ENCODE measurements around the gene CDKAL1.
"Not testable (repeated sequence)": the region's sequence is repeated elsewhere in the genome, so short reads cannot be mapped to it uniquely, and the experiment has no call there.

The CDKAL1 gene

DNA sequence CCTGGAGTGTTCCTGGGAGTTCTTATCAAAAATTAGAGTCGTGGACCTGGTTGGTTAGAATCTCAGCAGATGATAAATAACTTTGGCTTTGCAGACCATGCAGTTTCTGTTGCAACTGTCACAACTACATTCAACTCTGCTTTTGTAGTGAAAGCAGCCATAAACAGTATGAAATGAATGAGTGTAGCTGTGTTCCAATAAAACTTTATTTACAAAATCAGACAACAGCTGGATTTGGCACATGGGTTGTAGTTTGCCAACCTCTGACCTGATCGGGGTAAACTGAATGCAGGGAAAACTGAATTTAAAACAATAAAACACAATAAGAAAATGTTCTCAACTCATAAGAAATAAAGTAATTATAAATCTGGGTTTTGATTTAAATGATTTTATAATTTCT lies 513.8 kb downstream of the CDKAL1 start:
- DNase-seq = no peak

DNA sequence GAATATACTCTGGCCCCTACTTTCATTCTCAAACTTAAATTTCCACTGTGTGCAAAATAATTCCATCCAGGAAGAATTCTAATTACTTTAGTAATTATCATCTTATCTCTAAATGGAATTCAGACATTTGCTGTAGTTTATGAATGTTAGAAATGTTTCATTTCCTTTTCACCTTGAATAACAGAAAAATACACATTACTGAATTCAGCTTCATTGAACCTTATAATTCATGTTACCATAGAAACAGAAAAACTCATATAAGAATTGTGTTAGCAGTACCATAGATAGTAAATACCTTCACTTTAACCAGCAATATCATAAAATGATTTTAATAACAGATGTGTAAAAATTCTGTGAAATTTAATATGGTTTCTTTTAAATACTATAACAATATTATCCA lies 514.9 kb downstream of the CDKAL1 start:
- DNase-seq = no peak

- DNase-seq = no peak
These were observed 515.3 kb downstream of the CDKAL1 start for GRCh38 chr6:21049572-21049971.

DNA sequence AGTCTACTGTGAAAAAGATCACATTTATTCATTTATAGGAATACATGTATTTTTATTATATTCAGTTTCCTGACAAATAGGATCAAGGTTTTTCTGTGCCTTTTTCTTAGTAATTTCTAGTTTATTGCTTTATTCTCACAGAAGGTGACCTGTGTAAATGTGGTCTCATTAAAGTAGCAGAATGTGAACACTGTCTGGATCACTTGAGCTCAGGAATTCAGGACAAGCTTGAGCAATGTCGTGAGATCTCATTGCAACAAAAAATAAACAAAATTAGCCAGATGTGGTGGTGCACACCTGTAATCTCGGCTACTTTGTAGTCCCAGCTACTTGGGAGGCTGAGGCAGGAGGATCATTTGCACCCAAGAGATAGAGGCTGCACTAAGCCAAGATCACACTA lies 516.7 kb downstream of the CDKAL1 start:
- no peak for DNase-seq

- no peak for DNase-seq
These were observed 517.5 kb downstream of the CDKAL1 start for GRCh38 chr6:21051777-21052176.

GRCh38 chr6:21053612-21054011 lies 519.4 kb downstream of the CDKAL1 start:
- DNase-seq = no peak

DNA sequence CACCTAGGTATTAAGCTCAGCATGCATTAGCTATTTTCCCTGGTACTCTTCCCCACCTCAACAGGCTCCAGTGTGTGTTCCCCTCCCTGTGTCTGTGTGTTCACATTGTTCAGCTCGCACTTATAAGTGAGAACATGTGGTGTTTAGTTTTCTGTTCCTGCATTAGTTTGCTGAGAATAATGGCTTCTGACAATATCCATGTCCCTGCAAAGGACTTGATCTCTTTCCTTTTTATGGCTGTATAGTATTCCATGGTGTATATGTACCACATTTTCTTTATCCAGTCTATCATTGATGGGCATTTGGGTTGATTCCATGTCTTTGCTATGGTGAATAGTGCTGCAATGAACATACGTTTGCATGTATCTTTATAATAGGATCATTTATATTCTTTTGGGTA lies 521.2 kb downstream of the CDKAL1 start:
- not testable (repeated sequence) for DNase-seq

DNA sequence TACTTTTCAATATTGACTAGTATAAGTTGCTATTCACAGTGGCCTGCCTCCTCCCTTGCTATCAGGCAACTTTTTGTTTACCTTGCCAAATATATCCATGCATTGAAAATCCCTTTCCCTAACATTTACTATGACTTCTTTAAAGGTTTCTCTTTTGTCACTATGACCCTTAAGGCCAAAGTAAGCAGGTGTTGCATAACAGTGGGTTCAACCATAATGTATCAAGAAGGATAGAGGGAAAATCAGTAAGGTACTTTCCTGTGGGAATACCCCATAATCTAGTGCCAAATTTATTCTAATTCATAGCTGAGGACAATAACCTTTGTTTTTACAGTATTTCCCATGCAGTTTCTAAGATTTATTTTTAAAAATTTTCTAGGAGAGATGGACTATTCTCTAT lies 527.6 kb downstream of the CDKAL1 start:
- DNase-seq = no peak

DNA sequence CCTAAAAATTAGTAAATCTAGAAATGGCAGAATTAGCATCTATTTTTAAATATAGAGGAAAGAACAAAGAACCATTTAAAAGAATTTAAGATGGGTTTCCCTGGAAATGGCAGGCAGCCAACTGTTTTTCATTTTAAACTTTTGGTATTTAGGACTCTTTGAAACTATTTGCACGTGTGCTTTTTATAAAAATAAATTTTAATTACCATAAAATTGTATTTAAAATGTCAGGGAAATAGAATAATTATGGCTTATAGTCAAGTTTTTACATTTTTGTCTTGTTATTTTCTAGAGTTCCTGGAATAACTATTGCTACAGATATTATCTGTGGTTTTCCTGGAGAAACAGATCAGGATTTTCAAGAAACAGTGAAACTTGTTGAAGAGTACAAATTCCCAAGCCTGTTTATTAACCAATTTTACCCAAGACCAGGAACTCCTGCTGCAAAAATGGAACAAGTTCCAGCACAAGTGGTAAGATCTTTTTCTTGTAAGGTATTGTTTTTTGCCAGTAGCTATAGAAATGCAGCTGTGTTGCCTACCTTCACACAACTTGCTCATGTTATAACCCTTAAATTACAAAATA lies 530.6 kb downstream of the CDKAL1 start:
- DNase-seq = no peak

GRCh38 chr6:21067521-21067920 lies 533.3 kb downstream of the CDKAL1 start:
- no peak for DNase-seq

- no peak for DNase-seq
These were observed 536.4 kb downstream of the CDKAL1 start for GRCh38 chr6:21070620-21071019.

DNA sequence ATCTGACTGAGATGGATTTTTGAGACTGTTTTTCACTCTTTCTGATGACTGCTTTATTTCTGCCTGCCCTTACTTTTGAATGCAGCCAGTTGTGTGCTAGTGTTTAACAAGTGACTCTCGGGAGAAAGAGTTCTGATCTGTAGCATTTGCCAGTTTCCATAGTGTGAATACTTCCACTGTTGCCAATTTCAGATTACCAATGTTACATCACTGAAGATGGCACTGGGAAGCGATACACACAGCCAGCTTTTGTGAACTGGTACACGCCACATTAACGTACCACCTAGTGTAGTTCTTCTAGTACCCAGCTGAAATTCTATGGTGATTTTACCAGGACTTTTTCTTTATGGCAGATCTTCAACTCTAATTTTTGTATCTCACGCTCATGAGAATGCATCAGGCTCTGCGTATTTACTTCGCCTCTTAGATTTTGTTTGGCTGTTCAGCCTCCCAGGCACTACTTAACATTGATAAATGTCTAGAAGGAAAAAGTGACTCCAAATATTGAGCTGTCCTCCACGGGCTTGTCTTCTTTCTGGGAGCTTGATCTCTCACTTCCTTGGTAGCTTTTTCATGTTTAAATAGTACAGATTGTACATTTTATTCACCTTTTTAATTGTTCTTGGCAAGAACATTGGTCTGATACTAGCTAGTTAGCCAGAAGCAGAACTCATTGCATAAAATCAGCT lies 537.7 kb downstream of the CDKAL1 start:
- DNase-seq = no peak

GRCh38 chr6:21073318-21073839 lies 539.1 kb downstream of the CDKAL1 start:
- no peak for DNase-seq

- no peak for DNase-seq
These were observed 540.2 kb downstream of the CDKAL1 start for GRCh38 chr6:21074484-21074883.

DNA sequence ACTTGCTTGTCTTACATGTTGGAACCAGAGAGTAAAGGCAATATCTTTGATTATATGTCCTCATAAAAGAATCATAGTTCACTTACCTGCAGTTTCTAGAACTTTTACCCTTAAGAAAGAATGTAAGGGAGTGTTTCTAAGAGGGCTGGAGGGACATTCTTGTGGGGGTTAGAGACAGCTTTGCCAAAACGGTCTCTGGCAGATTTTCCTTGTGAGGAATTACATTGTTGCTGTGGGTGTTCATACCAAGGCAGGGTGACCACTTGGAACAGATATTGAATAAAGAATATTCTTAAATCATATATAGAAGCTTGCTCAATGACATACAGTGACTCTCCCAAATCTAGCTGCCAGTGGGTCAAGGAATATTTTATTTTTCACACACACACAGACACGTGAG lies 541.7 kb downstream of the CDKAL1 start:
- DNase-seq = no peak

DNA sequence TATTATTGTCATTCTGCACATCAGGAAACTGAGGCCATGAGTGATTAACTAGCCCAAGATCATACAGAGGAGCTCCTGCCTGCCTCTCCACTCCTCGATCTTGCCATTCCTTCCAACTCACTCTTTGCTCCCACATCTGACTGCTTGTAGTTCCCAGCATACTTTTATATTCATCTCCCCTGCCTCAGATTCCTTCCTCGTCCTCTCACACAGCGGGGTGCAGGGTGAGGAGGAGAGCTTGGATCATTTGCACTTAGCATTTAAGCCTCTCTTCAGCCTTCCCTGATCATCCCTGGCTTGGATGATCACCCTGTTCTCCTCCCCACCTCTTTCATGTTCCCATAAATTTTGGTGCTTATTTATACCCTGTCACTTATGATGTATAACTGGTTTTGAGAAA lies 544.2 kb downstream of the CDKAL1 start:
- no peak for DNase-seq

DNA sequence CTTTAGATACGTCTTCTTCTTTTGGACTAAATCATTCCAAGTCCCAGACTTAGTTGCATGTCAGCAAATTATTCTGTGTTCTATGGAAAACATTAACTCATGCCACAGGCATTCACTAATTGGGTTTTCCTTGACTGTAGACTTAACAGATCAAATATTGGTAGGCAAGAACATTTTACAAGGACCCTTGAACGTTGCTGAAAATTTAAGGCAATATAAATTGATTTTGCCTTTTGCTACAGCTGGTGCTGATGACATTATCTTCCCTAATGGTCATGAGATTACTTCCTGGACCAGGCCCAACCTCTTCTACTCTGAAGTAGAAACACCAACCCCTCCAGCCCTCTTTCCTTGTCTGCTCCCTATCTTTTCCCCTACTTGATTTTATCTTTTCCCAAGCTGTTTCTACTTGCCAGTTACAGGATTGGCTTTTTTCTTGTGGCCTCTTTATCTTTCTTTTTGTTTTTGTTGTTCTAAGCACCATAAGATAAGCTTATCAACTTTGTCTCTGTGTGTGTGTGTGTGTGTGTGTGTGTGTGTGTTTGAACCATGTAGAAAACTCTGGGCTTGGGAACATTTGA lies 545.3 kb downstream of the CDKAL1 start:
- no peak for DNase-seq

- no peak for DNase-seq
These were observed 546.0 kb downstream of the CDKAL1 start for GRCh38 chr6:21080221-21080620.

GRCh38 chr6:21082091-21082490 lies 547.8 kb downstream of the CDKAL1 start:
- DNase-seq = no peak

GRCh38 chr6:21083708-21084107 lies 549.5 kb downstream of the CDKAL1 start:
- no peak for DNase-seq

GRCh38 chr6:21084656-21085055 lies 550.4 kb downstream of the CDKAL1 start:
- no peak for DNase-seq

GRCh38 chr6:21085211-21085610 lies 551.0 kb downstream of the CDKAL1 start:
- peak; percentile 32 for DNase-seq

- no peak for DNase-seq
These were observed 551.4 kb downstream of the CDKAL1 start for GRCh38 chr6:21085643-21086042.

DNA sequence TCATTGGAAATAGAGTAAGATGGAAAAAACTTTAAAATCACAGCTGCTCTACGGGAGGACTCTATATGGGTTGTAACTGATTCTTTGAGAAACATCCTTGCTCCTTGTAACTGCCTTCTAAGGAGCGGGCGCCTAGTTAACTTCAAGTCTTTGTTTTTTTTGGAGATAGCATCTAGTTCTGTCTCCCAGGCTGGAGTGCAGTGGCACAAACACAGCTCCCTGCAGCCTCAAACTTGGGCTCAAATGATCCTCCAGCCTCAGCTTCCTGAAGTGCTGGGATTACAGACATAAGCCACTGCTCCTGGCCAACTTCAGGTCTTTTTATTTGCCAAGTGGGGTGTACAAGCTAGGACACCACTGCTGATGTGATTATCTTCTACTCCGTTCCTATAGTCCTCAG lies 552.9 kb downstream of the CDKAL1 start:
- no peak for DNase-seq
